Measurements from ENCODE around the gene ISCA2.

ISCA2 gene

DNA sequence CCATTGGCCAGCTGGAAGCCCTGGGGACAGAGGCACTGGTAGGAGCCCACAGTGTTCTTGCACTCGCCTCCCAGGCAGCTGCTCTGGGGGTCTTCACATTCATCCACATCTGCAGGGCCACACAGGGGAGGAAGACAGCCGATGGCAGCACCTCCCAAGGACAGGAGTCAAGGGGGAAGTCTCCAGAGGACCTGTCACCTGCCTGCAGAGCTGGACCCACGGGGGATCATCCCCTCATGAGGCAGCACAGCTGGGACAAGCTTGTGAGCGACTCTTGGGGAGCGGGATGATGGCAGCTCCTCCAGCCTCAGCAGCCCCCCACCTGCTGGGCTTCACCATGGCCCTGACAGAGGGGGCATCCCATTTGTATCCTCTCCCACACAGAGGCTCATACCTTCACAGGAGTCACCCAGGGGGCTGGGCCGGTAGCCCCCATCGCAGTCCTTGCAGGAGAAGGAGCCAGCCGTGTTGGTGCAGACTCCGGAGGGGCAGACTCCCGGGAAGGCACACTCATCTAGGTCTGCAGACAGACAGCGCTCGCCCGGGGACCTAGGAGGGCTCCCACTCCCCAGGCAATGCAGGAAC, 15.4 kb downstream of the ISCA2 start:
- FAIRE-seq, result no peak

DNA sequence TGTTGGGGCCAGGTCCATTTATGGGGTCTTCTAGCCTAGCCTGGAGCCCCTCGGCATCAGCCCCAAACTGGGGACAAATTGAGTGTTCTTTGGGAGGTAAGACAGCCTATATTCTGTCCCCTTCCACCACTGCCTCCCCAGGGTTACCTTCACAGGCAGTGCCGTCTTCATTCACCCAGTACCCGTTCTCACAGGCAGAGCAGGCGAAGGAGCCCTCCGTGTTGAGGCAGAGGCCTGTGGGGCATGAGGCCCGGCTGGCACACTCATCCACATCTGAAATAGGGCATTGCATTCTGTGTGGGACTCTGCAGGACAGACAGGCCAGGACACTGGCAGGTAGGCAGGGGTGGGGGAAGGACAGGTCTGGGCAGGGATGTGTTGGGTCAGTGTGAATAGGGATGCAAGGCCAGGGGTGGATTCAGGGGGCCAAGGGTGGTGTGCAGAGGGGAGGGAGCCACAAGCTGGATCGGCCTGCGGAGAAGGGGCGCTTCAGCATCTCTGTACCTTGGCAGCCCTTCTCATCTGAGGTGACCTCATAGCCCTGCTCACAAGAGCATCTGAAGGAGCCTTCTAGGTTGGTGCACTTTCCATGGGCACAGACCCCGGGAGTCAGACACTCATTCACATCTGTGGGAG, 16.1 kb downstream of the ISCA2 start:
- FAIRE-seq, result no peak

DNA sequence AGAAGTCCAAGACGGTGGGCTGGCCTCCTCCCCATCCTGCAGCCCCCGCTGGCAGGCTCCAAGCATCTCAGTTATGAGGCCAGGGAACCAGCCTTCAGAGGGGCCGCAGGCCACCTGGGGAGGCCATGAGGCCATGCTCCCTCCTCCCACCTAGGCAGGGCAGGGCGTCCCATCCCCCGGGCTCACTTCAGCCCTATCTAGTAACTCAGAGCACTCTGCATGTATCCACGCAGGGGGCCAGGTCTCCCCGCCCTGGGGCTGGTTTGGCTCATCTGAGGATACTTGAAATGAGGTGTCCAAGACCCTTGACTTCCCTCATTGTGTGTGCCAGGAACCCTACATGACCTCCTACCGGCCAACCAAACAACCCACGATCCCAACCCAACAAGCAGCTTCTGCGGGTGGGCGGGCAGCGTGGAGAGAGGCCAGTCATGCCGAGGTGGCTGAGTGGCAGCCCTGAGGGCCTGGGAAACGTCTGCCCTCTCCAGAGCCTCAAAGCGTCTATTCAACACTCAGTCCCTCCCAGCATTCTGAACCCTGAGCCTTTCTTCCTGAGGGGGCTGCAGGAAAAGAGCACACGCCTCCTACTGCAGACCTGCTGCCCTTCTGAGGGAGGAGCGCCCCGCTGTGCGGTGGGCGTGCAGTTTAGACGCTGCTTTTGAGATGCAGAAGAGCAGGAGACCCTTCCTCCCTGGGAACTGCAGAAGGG, 16.8 kb downstream of the ISCA2 start:
- FAIRE-seq, result no peak

DNA sequence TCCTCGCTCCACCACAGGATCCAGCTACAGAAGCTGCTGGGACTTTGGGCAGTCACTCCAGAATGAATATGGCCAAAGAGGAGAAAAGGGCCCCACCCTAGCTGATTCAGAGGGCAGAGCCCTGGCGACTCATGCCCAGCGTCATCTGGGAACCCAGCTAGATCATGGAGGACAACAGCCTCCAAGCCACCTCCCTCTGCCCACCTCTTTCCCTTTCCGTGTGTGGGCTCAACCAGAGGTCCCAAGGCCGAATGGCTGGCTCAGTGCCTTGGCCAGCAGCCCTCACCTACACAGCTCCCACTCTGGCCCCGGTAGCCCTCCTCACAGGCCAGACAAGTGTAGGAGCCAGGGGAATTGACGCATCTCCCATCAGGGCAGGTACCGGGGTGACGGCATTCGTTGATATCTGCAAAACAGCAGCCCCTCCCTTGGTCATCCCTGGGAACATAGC, 17.4 kb downstream of the ISCA2 start:
- no peak for FAIRE-seq

DNA sequence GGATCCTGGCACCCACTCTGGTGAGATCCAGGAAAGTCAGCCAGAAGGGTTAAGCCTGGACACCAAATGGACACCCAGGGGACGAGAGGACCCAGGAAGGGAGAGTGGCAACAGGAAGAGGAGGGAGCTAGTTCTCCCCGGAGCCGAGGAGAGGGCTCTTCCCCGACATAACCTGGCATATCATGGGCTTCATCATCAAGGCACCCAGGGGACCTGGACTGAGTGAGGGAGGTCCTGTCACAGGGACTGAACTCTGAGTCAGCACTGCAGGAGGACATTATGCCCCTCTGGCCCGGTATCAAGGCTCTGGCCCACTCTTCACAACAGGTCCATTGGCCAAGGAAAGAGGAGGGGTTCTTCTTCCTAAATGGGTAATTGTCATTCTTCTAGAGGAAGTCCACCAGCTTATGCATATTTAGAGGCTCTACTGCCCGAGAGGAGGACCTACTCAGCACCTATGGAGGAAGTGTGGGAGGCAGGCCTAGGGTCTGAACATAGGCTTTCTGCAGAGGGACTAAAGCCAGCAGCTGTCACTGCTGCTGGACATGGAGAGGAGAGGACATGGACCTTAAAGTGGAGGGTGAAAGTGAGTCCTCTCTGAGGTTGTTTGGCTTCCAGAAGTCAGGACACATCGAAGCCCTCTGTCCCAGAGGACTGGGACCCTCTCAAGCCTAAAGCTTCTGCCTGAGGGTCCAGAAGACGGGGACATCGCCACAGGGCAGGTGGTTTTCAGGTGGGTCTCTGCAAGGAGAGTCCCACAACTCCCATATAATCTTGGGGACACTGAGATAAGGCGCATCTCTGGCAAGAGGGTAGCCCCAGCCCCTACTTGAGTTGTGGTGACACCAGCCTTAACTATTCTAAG, 18.6 kb downstream of the ISCA2 start:
- no peak for FAIRE-seq

DNA sequence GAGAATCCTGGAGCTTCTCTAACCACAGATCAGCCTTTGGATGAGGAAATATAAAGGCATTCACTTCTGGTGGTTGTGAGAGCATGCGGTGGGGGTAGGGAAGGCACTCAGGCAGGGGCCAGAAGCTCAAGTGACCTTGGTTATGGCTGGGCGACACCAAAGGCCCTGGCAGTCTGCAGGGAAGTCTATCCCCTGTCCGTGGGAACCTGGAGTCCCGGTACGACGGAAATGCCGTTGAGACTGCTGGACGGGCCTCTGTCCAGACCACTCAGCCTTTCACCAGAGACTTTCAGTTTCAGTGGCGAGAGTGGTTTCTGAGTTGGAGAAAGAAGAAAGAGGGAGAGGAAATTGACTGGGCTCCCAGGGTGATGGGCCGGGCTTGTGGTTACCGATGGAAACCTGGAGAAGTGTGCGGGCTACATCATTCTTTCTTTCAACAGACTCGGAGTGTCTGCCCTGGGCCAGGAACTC, 20.9 kb downstream of the ISCA2 start:
- FAIRE-seq, result no peak

DNA sequence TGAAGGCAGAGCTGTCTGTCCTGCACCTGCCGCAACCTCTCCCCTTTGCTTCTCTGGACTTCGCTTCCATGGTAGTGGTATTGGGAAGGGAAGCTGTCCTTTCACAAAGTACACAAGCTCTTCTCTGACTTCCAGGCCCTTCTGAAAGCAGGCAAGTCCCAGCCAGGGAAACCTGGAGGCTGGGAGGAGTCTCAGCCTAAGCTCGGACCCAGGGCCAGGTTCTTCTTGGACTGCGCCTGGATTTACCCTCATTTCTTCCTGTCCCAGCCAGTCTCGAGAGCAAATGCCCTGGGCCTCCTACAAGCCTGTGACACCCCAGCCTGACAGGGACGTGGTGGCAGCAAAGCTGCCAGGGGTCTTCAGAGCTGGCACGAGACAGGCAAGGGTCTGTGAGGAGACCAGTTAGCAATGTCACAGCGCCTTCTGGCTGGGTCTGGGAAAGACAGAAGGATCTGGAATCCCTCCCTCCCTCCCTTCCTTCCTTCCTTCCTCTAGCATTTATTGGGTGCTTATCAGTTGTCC, 22.4 kb downstream of the ISCA2 start:
- FAIRE-seq, result no peak

DNA sequence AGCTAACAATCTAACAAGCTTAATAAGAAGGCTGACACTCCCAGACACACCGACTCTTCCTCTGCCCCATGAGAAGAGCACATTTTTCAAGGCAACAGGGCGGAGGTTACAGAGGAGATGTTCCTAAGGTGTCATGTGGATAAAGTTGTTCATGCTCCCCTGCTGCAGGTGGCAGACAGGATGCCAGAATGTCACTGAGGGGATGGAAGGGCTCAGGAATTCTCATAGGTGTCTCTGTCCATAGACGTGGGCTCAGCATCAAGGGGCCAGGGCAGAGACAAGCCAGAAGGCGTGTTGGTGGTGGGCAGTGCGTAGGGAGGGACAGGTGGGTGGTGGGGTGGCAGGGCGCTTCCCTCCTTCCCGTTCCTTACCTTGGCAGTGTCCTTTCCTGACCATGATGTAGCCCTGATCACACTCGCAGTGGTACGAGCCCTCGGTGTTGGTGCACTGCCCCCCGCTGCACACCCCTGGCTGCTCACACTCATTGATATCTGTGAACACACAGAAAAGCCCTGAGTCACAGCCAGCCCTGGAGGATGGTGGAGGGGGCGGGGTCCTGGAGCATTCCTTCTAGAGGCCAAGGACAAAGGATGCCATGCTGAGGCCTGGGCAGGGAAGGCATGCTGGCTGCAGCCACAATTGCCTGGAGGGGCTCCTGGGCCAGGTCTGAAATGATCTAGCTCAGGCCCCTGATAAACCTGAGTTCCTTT, 23.0 kb downstream of the ISCA2 start:
- no peak for FAIRE-seq

DNA sequence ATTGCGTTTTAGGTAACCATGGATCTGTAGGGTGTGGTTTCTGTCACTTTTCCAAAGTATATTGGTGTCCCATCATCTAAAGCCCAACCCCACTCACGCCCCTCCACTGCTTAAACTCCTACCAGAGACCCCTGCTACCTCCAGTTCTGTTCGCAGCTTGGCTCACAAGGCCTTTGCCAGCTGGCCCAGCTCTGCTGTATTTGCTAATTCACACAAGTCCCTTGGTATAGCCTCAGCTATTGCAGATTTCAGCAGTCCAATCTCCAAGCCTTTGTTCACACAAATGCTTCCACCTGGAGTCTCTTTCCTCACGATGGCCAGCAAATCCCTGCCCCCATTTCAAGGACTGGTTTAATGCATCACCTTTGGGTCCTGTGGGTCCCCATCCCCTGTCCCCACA, 24.2 kb downstream of the ISCA2 start:
- no peak for FAIRE-seq

DNA sequence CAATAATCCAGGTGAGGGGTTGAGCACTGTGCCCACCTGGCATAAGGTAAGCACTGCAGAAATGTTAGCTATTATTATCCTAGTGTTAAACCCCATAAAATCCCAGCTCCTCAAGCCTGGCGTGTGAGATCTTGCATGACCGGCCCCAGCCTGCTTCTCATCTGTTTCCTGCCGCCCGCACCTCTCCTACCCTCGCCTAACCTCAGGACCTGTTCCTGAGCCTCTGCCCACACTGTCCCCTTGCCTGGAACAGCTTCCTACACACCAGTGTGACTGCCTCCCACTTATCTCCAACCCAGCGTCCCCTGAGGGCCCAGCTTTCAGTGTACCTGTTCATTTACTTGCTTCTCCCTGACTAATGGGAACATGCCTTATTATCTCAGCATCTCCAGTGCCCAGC, 24.7 kb downstream of the ISCA2 start:
- FAIRE-seq, result no peak

DNA sequence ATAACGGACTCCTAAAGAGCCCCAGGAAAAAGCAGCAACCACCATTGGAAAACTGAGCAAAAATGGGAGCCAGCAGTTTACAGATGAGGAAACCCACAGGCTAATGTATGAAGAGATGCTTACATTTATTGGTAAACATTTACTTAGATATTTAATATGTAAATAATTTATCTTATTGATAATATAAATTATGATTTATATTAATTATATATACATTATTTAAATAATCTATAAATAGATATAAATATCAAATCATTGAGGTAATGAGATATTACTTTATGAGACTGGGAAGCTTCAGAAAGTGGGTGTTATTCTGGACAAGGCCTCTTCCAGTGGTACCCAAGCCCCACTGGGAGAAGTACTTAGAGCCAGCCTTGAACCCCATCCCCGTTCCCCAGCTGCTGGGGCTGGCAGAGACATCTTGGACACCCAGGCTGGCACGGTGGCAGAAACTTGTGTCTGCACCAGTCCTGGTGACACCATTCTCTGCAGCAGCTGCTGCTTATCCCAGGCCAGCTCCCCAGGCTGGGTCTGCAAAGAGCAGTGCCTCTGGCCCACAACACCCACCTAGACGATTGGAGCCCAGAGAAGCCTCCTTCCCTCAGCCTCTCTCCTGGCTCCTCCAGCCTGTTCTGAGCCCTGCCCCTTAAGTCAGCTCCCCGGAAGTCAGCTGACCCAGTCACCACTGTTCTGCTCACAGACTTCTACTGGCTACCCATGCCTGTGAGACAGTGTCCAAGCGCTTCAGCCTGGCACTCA, 25.9 kb downstream of the ISCA2 start:
- no peak for FAIRE-seq

DNA sequence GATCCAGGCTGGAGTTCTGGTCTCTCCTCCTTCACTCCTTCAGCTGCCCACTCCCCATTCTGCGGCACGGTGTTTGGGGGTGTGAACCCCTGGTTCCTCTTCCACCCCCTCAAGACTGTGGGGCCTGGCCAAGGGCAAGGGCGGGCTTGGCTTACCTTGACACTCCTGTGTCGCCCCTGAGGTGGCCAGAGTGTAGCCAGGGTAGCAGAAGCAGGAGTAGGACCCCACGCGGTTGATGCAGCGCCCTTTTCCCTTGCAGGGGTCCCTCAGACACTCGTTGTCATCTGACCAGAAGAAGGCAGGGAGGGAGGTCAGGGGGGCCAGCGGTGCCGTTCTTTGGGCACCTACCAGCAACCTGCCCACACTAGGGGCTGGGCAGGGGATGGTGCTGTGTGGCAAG, 28.2 kb downstream of the ISCA2 start:
- FAIRE-seq, result no peak

DNA sequence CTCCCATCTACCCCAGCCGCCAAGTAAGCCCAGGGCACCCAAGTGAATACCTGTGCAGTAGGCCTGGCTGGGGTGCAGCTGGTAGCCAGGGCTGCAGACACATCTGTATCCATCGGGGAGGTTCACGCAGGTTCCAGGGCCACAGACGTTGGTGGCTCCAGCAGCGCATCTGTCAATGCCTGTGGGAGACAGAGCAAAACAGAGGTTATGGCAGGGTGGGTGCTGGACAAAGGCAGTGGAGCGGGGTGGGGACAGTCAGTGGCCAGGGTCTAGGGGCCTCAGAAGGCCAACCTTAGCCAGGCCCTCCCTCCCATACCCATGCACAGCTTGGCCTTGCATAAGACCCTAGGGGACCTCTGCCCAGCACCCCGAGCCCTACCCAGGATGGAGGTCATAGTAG, 29.2 kb downstream of the ISCA2 start:
- no peak for FAIRE-seq

DNA sequence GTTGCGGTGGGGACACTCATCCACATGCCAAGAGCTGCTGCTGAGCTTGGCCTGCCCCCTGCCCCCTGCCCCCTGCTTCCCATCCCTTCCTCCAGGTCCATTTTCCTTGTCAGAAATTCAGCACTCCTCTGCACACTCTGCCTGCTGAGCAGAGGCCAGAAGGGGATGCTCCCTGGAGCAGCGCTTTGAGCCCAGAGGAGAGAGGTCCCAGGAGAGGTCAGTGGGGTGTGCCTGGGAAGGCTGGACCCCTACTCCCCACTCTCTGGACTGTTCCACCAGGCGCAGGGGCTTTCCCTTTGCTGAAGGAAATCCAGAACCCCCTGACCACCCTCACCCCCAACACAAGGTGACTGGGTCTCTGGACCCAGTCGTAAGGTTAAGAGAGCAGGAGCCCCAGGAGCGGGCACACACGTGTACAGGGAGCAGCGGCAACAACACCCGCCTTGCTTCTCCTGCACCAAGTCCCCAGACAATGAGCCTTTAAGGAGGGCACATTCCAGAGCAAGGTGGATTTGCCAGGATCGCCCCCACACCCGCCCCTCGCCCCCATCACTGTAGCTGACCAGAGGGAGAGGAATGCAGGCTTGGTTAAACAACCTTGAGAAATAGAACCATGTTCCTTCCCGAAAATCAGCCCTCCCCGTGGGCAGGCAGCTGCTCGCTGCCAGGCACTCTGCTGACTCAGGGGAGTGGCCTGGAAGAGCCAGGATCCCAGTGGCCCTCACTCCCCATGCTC, 30.7 kb downstream of the ISCA2 start:
- FAIRE-seq, result no peak

DNA sequence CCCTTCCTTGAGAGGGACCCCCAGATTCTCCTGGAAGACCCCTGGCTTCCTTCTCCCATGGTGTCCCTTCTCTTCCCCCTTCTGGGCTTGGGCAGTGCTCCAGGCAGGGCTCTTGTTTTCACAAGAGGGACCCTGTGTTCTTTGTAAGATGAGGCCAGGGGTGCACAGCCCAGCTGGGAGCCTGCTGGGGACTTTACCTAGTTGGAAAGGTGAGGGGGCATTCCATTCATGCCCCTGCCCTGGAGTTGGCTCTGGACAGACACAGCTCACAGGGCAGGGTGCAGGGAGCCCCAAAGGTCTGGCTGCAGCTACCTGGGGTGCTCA, 31.2 kb downstream of the ISCA2 start:
- FAIRE-seq, result no peak

DNA sequence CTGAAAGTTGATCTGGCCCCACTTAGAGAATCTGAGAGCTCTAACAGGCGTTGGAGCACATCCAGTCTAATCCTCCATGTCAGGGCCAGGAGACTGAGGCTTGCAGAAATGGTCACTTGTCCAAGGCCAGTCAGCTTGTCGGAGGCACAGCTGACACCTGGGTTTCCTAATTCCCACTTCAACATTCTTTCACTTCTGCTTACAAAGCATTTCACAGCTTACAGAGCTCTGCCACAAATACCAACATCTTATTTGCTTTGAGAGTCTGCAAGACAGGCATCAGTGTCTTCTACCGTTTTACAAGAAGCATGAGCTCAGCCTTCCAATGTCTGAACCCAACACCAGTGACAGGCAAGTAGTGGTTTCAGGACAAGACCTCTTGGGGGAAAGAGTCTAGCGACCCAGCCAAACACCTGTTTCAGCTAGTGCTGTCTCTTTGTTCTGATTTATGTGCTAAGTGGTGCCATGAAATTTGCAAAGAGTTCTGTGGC, 31.8 kb downstream of the ISCA2 start:
- no peak for FAIRE-seq

DNA sequence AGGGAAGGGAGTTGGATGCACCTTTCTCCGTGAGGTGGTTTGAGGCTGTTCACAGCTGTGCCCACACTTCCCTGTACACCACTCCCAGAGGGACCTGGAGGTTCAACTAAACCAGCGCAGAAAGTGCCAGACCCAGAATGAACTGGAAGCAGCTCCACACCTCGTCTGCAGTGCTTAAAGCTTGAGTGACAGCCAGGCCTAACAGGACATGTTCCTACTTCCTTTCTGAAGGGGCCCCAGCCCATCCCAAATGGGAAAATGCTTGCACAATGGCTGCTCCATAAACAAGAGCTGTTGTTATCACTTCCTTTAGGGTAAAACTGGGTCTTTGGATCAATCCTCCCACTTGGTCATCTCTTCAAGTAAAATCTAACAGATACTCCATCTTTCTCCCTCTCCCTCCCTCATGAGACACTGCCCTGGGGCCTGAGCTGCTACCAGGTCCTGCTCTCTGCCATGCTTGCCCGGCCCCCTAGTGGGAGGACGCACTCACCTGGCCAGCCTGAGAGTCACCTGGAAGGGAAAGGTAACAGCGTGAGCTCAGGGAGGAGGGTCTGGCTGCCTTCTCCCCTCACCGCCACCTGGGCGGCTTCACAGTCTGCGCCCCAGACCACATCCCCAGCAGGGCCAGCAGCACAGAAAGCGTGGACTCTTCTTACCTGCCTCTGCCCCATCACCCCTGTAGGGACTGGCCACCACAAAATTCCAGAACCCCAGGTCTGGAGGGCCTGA, 33.5 kb downstream of the ISCA2 start:
- no peak for FAIRE-seq

DNA sequence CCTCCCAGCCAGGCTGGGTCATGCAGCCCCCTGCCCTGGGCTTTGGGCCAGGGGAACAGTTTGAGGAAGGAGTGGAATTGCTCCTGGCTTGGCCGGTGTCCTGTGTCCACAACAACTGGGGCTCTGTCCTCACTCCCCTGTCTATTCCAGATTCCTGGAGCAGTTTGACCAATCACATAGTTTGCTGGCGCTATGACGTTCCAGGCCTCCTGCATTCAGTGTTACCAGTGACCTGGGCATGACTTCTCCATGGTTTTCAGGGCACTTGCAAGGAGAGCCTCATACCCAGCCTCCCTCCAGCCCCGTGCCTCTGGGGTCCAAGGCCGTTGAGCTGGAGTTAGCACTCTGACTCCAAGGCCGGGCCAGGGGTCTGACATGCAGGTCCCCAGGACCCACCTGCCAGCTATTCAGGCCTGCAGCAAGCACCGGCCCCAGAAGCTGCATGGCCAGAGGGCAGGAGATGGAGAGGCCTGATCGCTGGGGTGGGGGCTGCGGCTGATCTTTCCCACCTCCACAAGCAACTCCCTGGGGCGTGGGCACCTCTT, 34.2 kb downstream of the ISCA2 start:
- no peak for FAIRE-seq

DNA sequence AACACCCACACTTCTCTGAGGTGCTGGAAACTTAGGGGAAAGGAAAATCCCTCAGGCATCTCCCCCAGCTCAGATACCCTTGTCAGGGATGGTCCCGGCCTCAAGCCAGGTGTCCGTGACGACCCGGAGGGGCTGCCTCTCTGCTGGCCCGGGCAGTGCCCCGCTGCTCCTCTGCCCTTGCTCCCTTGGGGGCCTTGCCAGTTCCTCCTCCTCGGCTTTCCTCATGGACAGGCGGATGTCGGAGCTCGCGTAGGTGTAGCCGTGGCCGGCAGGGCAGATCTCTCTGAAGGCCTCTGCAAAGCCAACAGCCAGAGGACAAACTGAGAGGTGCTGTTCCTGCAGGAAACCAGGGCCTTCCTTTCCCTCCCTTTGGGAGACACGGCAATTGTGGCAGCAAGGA, 34.8 kb downstream of the ISCA2 start:
- FAIRE-seq, result no peak

DNA sequence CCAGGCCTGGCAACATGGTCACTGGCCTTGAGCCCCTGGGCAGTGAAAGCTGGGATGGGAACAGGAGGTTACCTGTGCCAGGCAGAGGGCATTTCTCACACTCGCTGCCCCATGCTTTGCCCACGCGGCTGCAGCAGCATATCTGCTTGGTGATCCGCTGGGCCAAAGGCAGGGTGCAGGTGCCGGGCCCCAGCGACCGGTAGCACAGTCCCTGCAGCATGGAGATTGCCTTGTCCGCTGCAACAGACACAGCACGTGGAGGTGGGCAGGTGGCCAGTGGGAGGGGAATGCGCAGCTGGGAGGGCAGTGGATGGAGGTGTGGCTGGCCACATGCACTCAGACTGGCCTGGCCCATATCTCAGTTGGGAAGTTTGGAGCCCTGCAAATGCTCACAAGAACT, 35.3 kb downstream of the ISCA2 start:
- no peak for FAIRE-seq
